Measurements from ENCODE around the gene RIMOC1.

DNA sequence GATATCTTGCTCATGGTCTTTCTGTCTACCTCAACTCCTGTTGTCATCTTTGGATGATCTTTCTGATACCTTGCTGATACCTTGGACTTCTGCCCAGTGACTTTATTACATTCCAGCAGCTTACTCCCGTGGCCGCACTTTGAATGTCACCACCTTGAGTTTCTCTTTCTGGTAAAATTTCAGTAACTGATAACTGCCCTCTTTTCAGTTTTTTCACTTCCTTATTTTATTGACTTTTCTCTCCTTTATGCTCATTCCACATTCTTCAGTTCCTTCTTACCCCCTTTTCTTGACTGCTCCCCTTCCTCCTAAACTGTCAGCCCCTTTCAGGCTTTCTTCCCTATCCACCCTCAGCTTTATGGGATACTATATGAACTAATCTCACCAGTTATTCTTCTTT is 14.0 kb downstream of the RIMOC1 start:
- TF ChIP-seq TAF1 (IDR thresholded peaks at IDR 0.05; ENCODE audit: borderline replicate concordance, low read depth, low read length) (no peak), POLR2AphosphoS5 (IDR thresholded peaks at IDR 0.05; ENCODE audit: low read depth, low read length) (no peak)

Measured in GM12892 (cell line).